HG03139 (cell line): ENCODE results near the gene MARCO.
"Not testable (repeated sequence)": the region's sequence is repeated elsewhere in the genome, so short reads cannot be mapped to it uniquely, and the experiment has no call there.

Experiments used
- ATAC-seq: cut with Tn5 transposase; IDR thresholded peaks from one replicate; pipeline ENCODE4 v1.9.1; 2021; ENCODE audit not compliant: unreplicated experiment

MARCO gene

GRCh38 chr2:118925981-118926380, 16.0 kb upstream of the MARCO start:
- no peak for ATAC-seq

GRCh38 chr2:118929059-118929458, 12.9 kb upstream of the MARCO start:
- ATAC-seq: no peak

- no peak for ATAC-seq
These were observed 9.0 kb upstream of the MARCO start for GRCh38 chr2:118932949-118933348.

- no peak for ATAC-seq
These were observed 5.7 kb upstream of the MARCO start for GRCh38 chr2:118936306-118936705.

GRCh38 chr2:118936936-118937335, 5.1 kb upstream of the MARCO start:
- no peak for ATAC-seq

GRCh38 chr2:118937817-118938216, 4.2 kb upstream of the MARCO start:
- ATAC-seq: no peak

- no peak for ATAC-seq
These were observed 2.0 kb upstream of the MARCO start for GRCh38 chr2:118939994-118940393.

- ATAC-seq: no peak
These were observed 1.4 kb upstream of the MARCO start for GRCh38 chr2:118940486-118941120.

GRCh38 chr2:118943286-118943685, 1.3 kb downstream of the MARCO start:
- ATAC-seq: no peak

GRCh38 chr2:118945881-118946280, 3.9 kb downstream of the MARCO start:
- ATAC-seq: no peak

- ATAC-seq: not testable (repeated sequence)
These were observed 6.3 kb downstream of the MARCO start for GRCh38 chr2:118948266-118948665.

GRCh38 chr2:118954297-118955060, 12.5 kb downstream of the MARCO start:
- no peak for ATAC-seq

- no peak for ATAC-seq
These were observed 23.7 kb downstream of the MARCO start for GRCh38 chr2:118965737-118966136.

- ATAC-seq: no peak
These were observed 25.3 kb downstream of the MARCO start for GRCh38 chr2:118967124-118967880.

- ATAC-seq: no peak
These were observed 26.0 kb downstream of the MARCO start for GRCh38 chr2:118968042-118968441.

- no peak for ATAC-seq
These were observed 27.2 kb downstream of the MARCO start for GRCh38 chr2:118968961-118969733.

- ATAC-seq: no peak
These were observed 27.9 kb downstream of the MARCO start for GRCh38 chr2:118969734-118970395.

GRCh38 chr2:118970396-118971135, 28.6 kb downstream of the MARCO start:
- no peak for ATAC-seq

- ATAC-seq: no peak
These were observed 29.5 kb downstream of the MARCO start for GRCh38 chr2:118971245-118972122.
